Activated CD4-positive, alpha-beta T cell treated with anti-CD3 and anti-CD28 coated beads, Interleukin-2, amount 50 U/mL, for 24 hours (primary cell): ENCODE data around the gene GLRX5.
"Not testable (repeated sequence)": the region's sequence is repeated elsewhere in the genome, so short reads cannot be mapped to it uniquely, and the experiment has no call there.

Experiments
- DNase-seq, 2 donors: peaks; one replicate each; pipeline ENCODE4 v3.0.0-alpha.2; 2020; ENCODE audit warnings: low read depth in 1 of 2, low spot score in 1 of 2

GLRX5 gene

GRCh38 chr14:95498622-95499353, 36.1 kb upstream of the GLRX5 start:
- DNase-seq, result no peak

GRCh38 chr14:95499354-95499750, 35.5 kb upstream of the GLRX5 start:
- DNase-seq, result no peak

- DNase-seq, result no peak
Observed at GRCh38 chr14:95500201-95500681, 34.6 kb upstream of the GLRX5 start.

GRCh38 chr14:95500772-95501401, 34.0 kb upstream of the GLRX5 start:
- DNase-seq, result no peak

GRCh38 chr14:95502381-95502950, 32.4 kb upstream of the GLRX5 start:
- DNase-seq, result no peak

GRCh38 chr14:95503365-95504134, 31.3 kb upstream of the GLRX5 start:
- DNase-seq, result no peak

- no peak for DNase-seq
Observed at GRCh38 chr14:95504135-95505029, 30.5 kb upstream of the GLRX5 start.

- DNase-seq, result no peak
Observed at GRCh38 chr14:95505030-95505589, 29.7 kb upstream of the GLRX5 start.

- no peak for DNase-seq
Observed at GRCh38 chr14:95507174-95507573, 27.7 kb upstream of the GLRX5 start.

- no peak for DNase-seq
Observed at GRCh38 chr14:95507701-95508103, 27.1 kb upstream of the GLRX5 start.

- no peak for DNase-seq
Observed at GRCh38 chr14:95508377-95508776, 26.5 kb upstream of the GLRX5 start.

GRCh38 chr14:95509495-95509894, 25.4 kb upstream of the GLRX5 start:
- DNase-seq, result no peak

GRCh38 chr14:95510344-95510743, 24.5 kb upstream of the GLRX5 start:
- not testable (repeated sequence) for DNase-seq

- DNase-seq, result no peak
Observed at GRCh38 chr14:95510804-95511203, 24.0 kb upstream of the GLRX5 start.

GRCh38 chr14:95511687-95512086, 23.2 kb upstream of the GLRX5 start:
- no peak for DNase-seq

- no peak for DNase-seq
Observed at GRCh38 chr14:95513291-95513690, 21.6 kb upstream of the GLRX5 start.

- DNase-seq, result no peak
Observed at GRCh38 chr14:95514131-95515079, 20.4 kb upstream of the GLRX5 start.

- no peak for DNase-seq
Observed at GRCh38 chr14:95515080-95515489, 19.8 kb upstream of the GLRX5 start.
